HK-2 (cell line): ENCODE data around the gene OTOGL.
"Not testable (repeated sequence)": the region's sequence is repeated elsewhere in the genome, so short reads cannot be mapped to it uniquely, and the experiment has no call there.

Experiments used
- DNase-seq: peaks from one replicate; pipeline ENCODE4 v3.0.0-alpha.2; 2018; ENCODE audit not compliant: unreplicated experiment

OTOGL gene, protein sequence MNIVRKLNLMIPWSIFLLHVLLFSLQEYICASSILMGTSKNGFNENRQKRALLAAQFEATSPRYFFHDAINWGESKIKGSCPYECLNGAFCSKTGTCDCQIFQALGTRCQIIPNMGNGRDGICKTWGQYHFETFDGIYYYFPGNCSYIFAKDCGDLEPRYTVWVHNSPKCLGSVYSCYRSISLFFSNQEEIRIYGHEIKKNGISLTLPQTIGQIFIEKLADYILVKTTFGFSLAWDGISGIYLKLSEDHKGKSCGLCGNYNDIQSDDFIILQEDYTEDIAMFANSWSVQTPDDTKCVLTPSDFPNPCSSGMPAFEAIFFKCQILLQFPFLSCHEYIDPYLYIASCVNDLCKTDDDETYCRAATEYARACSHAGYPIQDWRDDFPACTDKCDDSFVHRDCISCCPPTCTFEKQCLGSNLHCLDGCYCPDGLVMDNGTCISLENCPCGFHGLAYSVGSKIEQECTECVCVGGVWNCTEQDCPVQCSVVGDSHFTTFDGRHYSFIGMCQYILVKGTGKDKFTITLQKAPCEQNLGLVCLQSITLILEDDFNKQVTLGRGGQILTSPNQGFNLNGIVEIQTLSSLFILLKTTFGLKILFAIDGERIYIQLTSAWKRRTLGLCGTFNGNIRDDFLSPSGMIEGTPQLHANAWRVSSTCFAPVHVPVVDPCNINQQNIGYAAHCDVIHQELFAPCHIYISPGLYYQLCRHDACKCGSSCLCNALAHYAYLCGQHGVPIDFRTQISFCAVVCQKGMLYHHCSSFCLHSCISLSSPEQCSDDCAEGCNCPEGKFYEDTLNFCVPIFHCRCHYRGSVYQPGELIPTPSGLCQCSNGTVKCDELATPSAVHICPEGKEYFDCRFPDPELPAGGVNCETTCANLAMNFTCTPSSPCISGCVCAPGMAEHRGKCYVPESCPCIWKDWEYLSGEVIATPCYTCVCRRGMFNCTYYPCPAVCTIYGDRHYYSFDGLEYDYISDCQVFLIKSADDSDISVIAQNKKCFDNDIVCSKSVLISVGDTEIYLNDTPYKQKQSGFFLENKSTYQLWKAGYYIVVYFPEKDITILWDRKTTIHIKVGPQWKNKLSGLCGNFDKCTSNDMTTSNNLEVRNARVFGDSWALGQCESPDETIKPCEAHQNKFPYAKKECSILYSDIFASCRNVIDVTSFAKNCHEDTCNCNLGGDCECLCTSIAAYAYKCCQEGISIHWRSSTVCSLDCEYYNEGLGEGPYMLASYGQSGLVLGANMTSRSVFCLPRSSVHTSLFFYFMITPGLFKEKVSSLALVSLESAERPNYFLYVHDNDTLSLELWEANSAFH (N-terminal part only)

GRCh38 chr12:80099259-80099658 is at the start of gene OTOGL:
TSS of gene OTOGL (plus strand) at chr12:80099537. CDS start at chr12:80209432, 109,895 bp downstream.
- DNase-seq, result no peak

DNA sequence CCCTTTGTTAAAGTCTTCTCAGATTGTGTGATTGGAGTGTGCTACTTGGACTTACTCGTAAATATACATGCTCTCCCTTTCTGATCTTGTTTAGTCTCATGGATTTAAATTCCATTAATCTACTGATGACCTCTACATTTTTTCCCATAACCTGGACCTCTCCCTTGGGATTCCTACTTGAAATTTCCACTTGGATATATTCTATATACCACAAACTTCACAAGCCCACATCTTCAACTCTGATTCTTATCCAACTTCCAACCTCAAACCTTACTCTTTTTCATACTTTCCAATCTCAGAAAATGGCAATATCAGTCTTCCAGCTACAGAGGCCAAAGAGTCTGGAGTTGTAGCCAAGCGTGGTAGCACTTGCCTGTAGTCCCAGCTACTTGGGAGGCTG is 49.1 kb upstream of the OTOGL start:
- DNase-seq, result no peak

DNA sequence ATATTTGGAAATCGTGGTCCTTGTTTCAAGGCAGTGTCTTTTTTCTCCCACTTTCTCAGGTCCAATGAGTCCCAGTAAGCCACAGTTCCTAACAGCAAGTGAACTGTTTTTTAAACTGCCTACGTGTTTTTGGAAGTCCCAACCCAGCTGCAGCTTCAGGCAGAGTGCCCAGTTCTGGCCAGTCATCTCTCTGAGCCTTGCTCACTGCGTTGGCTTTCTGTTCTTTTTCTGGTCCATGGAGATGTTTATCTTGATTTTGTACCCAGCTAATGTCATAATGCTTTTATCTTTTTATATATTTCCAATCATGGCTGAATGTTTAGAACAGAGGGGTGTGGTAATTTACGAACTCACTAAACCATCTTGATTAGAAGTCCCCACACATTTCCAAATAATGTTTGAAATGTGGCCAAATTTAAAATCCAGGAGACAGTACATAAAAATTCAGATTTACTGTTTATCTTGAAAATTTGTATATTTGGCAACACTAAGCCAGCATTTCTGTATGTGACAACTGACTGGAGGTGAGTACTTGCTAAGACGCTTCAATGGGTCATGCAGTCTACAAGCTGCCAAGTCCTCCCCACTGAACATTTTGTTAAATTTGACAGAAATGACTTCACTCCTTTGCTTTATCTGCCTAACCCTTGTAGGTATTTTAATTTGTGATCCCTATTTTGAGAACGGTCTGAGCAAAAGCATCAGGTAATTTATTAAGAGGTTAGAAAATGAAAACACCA is 46.1 kb upstream of the OTOGL start:
- DNase-seq, result no peak

DNA sequence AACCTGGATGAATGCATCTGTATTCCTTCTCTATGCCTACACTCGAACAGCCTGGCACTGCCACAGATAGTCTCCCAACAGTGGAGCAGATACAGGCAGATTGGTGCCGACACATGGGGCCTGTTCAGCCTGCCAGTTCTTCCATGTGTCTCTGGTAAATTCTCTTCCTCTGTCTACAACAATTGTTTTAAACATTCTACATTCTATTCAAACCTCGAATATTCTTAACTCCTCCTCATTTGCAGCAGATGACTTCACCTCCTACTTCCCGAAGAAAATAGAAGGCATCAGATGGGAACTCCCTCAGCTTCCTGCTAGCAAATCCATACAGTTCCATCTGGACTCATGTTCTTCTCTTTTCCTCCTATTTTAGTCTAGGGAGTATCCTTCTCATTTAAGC is 43.1 kb upstream of the OTOGL start:
- DNase-seq, result no peak

GRCh38 chr12:80056845-80057244 is 42.5 kb upstream of the OTOGL start:
- no peak for DNase-seq

DNA sequence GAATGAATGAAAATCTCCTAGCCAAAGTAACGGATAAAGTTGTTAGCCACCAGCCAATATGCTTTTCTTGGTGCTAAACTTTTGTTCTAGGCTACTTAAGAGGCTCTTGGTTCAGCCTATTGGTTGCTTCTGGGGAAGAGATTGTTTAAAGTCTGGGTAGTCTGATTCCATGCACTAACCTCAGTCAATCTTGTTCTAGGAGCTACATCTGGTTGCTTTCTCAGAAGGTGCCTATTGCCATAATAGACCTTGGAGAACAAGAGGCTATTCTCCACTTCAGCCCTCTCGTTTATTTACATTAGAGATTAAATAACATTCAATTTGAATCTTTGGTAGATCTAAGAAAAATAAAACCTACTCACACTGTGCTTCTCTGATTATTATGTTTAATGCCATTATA is 40.8 kb upstream of the OTOGL start:
- DNase-seq, result no peak

- no peak for DNase-seq
Observed at GRCh38 chr12:80059102-80059501, 40.2 kb upstream of the OTOGL start.

GRCh38 chr12:80059875-80060274 is 39.5 kb upstream of the OTOGL start:
- DNase-seq, result no peak

DNA sequence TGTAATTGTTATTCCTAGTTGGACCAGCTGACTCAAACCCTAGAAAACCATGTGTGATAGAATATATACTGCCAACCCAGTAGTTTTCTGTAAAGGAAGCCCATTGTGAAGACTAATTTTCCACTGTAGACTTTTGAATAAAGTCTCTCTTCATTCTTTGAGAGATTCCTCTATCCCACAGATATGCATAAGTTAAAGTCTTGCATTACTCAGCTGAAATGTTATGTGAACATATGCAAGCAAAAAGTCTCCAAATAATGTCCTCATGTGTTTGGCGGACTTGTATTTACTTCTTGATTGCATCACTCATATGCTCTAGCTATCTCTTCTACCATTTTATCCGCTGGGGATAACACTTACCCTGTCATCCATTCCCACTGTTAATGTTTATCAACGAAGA is 35.1 kb upstream of the OTOGL start:
- no peak for DNase-seq

DNA sequence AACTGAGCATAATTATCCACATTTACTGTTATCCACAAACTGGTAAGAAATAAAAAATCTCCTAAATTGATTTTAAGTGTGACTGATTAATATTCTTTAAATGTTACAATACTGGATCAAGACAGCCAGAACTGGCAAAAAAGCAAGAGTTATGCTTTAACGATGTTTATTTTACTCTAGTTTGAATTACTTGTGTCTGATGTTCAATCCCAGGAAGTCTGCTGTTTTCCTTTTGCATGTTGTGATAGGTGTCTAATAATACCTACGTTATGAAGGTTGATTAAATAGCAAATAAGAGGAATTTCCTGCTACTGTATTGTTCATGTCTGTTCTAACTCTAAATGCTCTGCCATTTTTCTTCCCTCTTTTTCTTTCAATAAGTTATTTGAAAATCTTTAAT is 34.4 kb upstream of the OTOGL start:
- DNase-seq, result no peak

GRCh38 chr12:80068173-80068572 is 31.2 kb upstream of the OTOGL start:
- no peak for DNase-seq

DNA sequence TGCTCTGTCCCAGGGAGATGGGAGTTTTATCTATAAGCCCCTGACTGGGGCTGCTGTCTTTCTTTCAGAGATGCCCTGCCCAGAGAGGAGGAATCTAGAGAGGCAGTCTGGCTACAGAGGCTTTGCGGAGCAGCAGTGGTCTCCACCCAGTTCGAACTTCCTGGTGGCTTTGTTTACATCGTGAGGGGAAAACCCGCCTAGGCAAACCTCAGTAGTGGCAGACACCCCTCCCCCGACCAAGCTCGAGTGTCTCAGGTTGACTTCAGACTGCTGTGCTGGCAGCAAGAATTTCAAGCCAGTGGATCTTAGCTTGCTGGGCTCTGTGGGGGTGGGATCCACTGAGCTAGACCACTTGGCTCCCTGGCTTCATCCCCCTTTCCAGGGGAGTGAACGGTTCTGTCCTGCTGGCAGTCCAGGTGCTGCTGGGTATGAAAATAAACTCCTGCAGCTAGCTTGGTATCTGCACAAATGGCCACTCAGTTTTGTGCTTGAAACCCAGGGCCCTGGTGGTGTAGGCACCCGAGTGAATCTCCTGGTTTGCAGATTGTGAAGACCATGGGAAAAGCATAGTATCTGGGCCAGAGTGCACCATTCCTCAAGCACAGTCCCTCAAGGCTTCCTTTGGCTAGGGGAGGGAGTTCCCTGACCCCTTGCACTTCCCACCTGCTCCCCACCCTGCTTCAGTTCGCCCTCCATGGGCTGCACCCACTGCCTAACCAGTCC is 15.3 kb upstream of the OTOGL start:
- not testable (repeated sequence) for DNase-seq

- no peak for DNase-seq
Observed at GRCh38 chr12:80086025-80086424, 13.3 kb upstream of the OTOGL start.

- no peak for DNase-seq
Observed at GRCh38 chr12:80087486-80088213, 11.7 kb upstream of the OTOGL start.

- DNase-seq, result no peak
Observed at GRCh38 chr12:80100591-80100990, 1.3 kb downstream of the OTOGL start.

DNA sequence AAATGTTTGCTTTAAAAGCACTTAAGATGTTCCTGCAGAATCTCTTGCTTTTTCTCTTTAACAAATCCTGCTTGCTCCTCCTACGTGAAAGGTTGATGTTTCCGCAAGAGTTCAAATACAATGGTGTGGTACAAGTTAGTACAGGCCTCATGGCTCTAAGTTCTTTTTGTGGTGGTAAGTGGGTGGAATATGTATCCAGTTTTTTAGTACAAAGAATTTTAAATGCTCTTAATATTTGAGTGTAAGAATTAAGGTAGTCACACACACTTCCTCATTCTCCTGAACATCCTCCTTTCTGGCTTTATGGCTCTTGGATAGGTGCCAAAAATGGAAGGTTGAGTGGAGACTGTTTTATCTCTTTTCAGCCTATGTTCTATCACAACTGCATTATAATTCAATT is 1.8 kb downstream of the OTOGL start:
- no peak for DNase-seq

DNA sequence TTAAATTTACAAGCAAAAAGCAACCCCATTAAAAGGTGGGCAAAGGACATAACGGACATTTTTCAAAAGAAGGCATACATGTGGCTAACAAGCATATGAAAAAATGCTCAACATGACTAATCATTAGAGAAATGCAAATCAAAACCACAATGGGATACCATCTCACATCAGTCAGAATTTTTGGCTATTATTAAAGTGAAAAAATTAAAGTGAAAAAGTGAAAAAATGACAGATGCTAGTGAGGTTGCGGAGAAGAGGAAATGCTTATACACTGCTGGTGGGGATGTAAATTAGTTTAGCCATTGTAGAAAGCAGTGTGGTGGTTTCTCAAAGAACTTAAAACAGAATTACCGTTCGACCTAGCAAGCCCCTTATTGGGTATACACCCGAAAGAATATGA is 7.9 kb downstream of the OTOGL start:
- DNase-seq, result no peak

- DNase-seq, result no peak
Observed at GRCh38 chr12:80116735-80117134, 17.4 kb downstream of the OTOGL start.

DNA sequence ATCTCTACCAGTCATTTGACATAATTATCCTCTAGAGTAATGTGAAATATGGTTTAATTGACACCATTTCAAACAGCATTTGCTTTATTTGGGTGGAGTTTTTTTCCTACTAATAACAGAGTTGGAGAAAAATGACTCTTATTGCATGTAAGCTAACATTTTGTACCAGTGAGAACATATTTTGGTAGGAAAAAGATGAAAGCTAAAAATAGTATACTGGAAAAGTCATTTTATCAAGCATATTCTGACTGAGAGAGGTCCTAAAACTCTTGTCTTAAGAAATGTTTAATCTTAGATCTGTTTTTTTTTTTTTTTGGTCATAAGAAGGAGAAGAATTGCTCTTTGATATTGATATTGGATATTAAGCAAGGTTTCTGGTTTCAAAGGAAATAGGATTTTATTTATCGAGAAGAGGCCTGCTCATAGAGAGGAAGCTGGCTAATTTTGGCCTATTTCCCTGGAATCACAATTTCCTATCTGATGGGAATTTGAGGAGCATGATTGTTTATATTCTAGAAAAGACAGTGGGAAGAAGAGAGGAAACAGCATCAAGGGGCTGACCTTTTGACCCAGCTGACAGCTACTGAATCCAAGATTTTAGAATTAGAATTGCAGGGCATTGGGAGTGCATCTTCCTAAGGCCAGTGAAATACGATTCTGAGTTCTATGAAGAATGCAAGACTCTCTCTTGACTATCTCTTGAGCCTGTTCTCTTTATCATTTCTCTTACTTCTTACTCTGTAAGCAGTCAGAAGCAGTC is 19.4 kb downstream of the OTOGL start:
- no peak for DNase-seq
